ENCODE data around the gene RAB37.

DNA sequence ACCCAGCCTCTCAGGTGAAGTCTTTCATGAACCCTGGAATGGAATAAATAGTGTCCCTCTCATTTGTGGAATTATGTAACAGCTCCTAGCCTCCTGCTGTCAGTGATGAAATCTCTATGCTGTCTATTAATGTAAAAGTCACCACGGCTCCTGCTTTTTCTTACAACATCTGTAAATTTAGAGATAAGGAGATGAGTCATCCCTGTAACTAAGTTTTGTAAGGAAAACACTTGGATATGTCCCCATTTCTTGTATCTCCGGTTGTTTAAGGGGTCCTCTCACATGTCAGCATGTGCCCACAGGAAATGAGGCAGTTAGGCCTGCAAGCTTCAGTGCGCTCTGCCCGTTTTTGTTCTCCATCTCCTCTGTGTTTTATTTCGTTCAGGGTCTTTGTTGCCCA lies 41.9 kb downstream of the RAB37 start:
- TF ChIP-seq, protein P1, sequence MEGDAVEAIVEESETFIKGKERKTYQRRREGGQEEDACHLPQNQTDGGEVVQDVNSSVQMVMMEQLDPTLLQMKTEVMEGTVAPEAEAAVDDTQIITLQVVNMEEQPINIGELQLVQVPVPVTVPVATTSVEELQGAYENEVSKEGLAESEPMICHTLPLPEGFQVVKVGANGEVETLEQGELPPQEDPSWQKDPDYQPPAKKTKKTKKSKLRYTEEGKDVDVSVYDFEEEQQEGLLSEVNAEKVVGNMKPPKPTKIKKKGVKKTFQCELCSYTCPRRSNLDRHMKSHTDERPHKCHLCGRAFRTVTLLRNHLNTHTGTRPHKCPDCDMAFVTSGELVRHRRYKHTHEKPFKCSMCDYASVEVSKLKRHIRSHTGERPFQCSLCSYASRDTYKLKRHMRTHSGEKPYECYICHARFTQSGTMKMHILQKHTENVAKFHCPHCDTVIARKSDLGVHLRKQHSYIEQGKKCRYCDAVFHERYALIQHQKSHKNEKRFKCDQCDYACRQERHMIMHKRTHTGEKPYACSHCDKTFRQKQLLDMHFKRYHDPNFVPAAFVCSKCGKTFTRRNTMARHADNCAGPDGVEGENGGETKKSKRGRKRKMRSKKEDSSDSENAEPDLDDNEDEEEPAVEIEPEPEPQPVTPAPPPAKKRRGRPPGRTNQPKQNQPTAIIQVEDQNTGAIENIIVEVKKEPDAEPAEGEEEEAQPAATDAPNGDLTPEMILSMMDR (IDR thresholded peaks at IDR 0.05 in 4 of 5, conservative IDR thresholded peaks at IDR 0.05 in 1 of 5) = no peak
- TF ChIP-seq POLR2A (IDR thresholded peaks at IDR 0.05) = no peak

Measured in gastrocnemius medialis (tissue), 4 donors.